ENCODE measurements around the gene MRPL10. TPM values are rescaled to one million over a fixed set of nuclear protein-coding genes. Genes with fewer than 3 reads are reported as not detected.
A peak's percentile ranks its signal among the peaks of the same experiment; 100 is the strongest.

The MRPL10 gene
- total RNA-seq, 2 donors from 2014 or later: 56.3 to 65.3 TPM

GRCh38 chr17:47875011-47875985 lies 44.0 kb upstream of the MRPL10 start:
- 59 to 67% methylated on average over 10 to 11 of the region's 11 CpGs for WGBS, 2 experiments (ENCODE audit: insufficient coverage in 1 of 2, insufficient read length in 1 of 2)
- no peaks in the 10 kb centered on the region for H3K9me3 Mint-ChIP-seq
- peaks cover 43% of the 10 kb centered on the region for H3K4me1 Mint-ChIP-seq
- no peak overlapping the region for H3K27ac ChIP-seq (ENCODE audit: low read depth, low read length)
- H3K4me3 ChIP-seq (ENCODE audit: low read length): no peak overlapping the region
- H3K9me3 ChIP-seq (ENCODE audit: control insufficient read depth, low read length): no peaks in the 10 kb centered on the region
- TF ChIP-seq CTCF (conservative IDR thresholded peaks at IDR 0.05): no peak
- peaks cover 7% of the 10 kb centered on the region for H3K4me1 ChIP-seq (ENCODE audit: control insufficient read depth, insufficient read depth, low read length)
- no peak overlapping the region for H3K9ac ChIP-seq (ENCODE audit: extremely low read depth, low read length, poor library complexity, severe bottlenecking)
- DNase-seq: no peak
- no peak overlapping the region for H3K27ac Mint-ChIP-seq
- no peaks in the 10 kb centered on the region for H3K36me3 Mint-ChIP-seq (ENCODE audit: low read depth)
- no peaks in the 10 kb centered on the region for H3K36me3 ChIP-seq (ENCODE audit: control insufficient read depth, insufficient read depth, low read length)
- peaks cover 37% of the 10 kb centered on the region for H3K27me3 Mint-ChIP-seq (ENCODE audit: insufficient read depth)
- no peak overlapping the region for H3K4me3 Mint-ChIP-seq
- peaks cover 18% of the 10 kb centered on the region for H3K27me3 ChIP-seq (ENCODE audit: control insufficient read depth, insufficient read depth, low read length, poor library complexity, severe bottlenecking)

- no peak overlapping the region for H3K9ac ChIP-seq (ENCODE audit: extremely low read depth, low read length, poor library complexity, severe bottlenecking)
- no peak overlapping the region for H3K27ac ChIP-seq (ENCODE audit: low read depth, low read length)
- Mint-ChIP-seq H3K36me3 (ENCODE audit: low read depth) (no peaks in the 10 kb centered on the region), H3K4me1 (peaks cover 49% of the 10 kb centered on the region), H3K27ac (no peak overlapping the region), H3K4me3 (peak overlapping the region; percentile 49), H3K9me3 (no peaks in the 10 kb centered on the region), H3K27me3 (ENCODE audit: insufficient read depth) (peaks cover 50% of the 10 kb centered on the region)
- H3K4me3 ChIP-seq (ENCODE audit: low read length): no peak overlapping the region
- no peaks in the 10 kb centered on the region for H3K36me3 ChIP-seq (ENCODE audit: control insufficient read depth, insufficient read depth, low read length)
- peaks cover 18% of the 10 kb centered on the region for H3K27me3 ChIP-seq (ENCODE audit: control insufficient read depth, insufficient read depth, low read length, poor library complexity, severe bottlenecking)
- H3K4me1 ChIP-seq (ENCODE audit: control insufficient read depth, insufficient read depth, low read length): peaks cover 8% of the 10 kb centered on the region
- DNase-seq: no peak
- 57 to 68% methylated on average over 3 to 4 of the region's 4 CpGs for WGBS, 2 experiments (ENCODE audit: insufficient coverage in 1 of 2, insufficient read length in 1 of 2)
- no peak for TF ChIP-seq CTCF (conservative IDR thresholded peaks at IDR 0.05)
- no peaks in the 10 kb centered on the region for H3K9me3 ChIP-seq (ENCODE audit: control insufficient read depth, low read length)
Measured at GRCh38 chr17:47873200-47874090, 42.1 kb upstream of the MRPL10 start.

GRCh38 chr17:47872651-47873161 lies 41.4 kb upstream of the MRPL10 start:
- 17 to 21% methylated on average over 9 to 15 of the region's 15 CpGs for WGBS, 2 experiments (ENCODE audit: insufficient coverage in 1 of 2, insufficient read length in 1 of 2)
- Mint-ChIP-seq H3K4me3 (peak overlapping the region; percentile 49), H3K9me3 (no peaks in the 10 kb centered on the region), H3K27me3 (ENCODE audit: insufficient read depth) (peaks cover 57% of the 10 kb centered on the region), H3K27ac (no peak overlapping the region), H3K4me1 (peaks cover 43% of the 10 kb centered on the region), H3K36me3 (ENCODE audit: low read depth) (no peaks in the 10 kb centered on the region)
- Histone ChIP-seq H3K4me1 (ENCODE audit: control insufficient read depth, insufficient read depth, low read length) (peaks cover 8% of the 10 kb centered on the region), H3K27ac (ENCODE audit: low read depth, low read length) (no peak overlapping the region), H3K36me3 (ENCODE audit: control insufficient read depth, insufficient read depth, low read length) (no peaks in the 10 kb centered on the region), H3K9me3 (ENCODE audit: control insufficient read depth, low read length) (no peaks in the 10 kb centered on the region), H3K4me3 (ENCODE audit: low read length) (no peak overlapping the region), H3K9ac (ENCODE audit: extremely low read depth, low read length, poor library complexity, severe bottlenecking) (no peak overlapping the region), H3K27me3 (ENCODE audit: control insufficient read depth, insufficient read depth, low read length, poor library complexity, severe bottlenecking) (peaks cover 18% of the 10 kb centered on the region)
- no peak for TF ChIP-seq CTCF (conservative IDR thresholded peaks at IDR 0.05)
- DNase-seq: peak; percentile 87
